ENCODE measurements around the gene PAQR3.
"Not testable (repeated sequence)": the region's sequence is repeated elsewhere in the genome, so short reads cannot be mapped to it uniquely, and the experiment has no call there.

Gene PAQR3

DNA sequence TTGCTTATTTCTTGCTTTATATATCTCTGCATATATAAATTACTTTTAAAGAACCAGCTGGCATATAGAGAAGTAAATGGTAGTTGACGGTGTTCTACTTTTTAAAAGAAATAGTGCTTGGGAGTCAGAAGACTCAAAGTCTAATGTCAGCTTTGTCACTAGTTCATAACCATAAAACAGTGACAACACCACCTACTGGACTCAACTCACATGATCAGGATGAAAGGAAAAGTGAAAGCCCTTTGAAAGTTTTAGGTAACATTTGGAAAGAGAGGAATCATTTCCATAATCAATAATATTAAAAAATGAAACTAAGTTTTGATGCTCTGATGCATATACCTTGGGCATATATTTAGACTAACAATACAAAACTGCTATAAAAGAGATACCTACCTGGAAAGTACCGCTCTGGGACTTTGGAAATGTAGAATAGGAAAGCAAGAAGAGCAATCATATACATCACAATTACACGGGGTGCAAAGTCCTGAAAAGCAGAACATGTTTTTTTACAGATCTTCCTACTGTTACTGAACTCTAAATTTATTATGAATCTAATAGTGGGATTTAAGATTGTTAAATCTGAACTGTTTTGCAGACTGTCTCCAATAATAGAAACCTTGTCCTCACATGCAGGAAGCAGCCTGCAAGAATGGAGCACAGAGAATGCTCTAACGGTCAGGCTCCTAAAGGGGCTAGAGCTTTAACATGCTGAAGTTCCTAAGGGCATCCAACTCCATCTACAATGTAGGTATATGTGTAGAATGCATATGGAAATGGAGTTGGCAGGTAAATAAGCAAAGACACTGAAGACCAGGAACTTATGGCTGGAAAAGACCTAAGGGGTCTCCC, 15.6 kb downstream of the PAQR3 start:
- DNase-seq, result no peak

DNA sequence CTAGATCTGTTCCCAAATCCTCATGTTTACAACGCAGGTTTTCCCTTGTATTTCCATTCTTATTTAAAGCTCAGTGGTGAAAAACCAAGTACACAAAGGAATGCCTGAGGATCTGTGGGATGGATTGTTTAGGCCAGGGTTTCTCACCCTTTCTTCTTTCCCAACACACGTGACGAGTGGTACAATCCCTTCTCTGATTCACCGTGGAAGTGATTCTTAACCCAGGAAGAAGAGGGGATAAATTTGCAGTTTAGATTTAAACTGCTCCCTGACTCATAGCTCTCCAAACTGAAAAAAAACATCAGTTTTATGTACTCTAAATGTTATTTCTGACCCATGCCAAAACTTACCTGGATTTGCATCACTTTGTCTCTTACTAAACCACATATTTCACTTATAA, 17.0 kb downstream of the PAQR3 start:
- DNase-seq, result no peak

GRCh38 chr4:78910612-78911011, 28.6 kb downstream of the PAQR3 start:
- DNase-seq, result no peak

- not testable (repeated sequence) for DNase-seq
Observed at GRCh38 chr4:78908974-78909373, 30.3 kb downstream of the PAQR3 start.

- DNase-seq, result no peak
Observed at GRCh38 chr4:78907638-78908037, 31.6 kb downstream of the PAQR3 start.

GRCh38 chr4:78904143-78904542, 35.1 kb downstream of the PAQR3 start:
- no peak for DNase-seq

DNA sequence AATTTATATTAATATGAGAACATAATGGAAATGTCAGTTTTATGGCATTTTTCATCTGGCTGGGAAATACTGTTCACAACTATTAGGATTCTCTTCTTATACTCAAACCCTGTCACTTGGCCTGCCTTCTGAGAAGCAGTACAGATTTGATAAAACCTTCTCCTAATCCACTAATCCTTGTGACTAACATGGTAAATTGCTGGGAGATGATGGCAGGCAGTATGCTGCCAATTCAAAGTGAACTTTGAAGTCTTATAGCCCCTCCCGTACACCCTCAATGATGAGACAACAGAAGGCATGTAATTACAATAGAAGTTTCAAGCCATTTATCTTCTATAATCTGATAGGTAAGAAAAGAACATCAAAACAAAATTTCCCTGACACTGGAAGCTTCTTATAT, 36.9 kb downstream of the PAQR3 start:
- DNase-seq, result no peak

GRCh38 chr4:78901882-78902281, 37.4 kb downstream of the PAQR3 start:
- DNase-seq, result no peak

- no peak for DNase-seq
Observed at GRCh38 chr4:78899302-78899701, 39.9 kb downstream of the PAQR3 start.

GRCh38 chr4:78889955-78890354, 49.3 kb downstream of the PAQR3 start:
- DNase-seq, result no peak

DNA sequence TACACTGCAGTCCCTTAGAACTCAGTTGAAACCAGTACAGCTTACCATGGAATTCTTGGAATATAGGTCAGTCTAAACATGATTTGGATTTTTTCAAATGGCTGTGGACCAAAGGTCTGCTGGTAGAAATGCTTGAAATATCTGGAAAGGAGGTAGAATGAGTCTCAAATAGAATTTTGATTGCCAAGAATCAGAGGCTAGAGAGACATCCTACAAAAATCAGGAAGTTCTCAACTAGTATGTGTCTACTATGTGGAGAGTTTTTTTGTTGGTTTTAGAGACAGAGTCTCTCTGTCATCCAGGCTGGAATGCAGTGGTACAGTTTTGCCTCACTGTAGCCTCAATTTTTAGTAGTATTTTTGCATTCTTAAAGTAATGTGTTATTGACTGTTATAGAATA, 53.6 kb downstream of the PAQR3 start:
- no peak for DNase-seq

- DNase-seq, result no peak
Observed at GRCh38 chr4:78880874-78881492, 58.3 kb downstream of the PAQR3 start.

- no peak for DNase-seq
Observed at GRCh38 chr4:78878031-78878430, 61.2 kb downstream of the PAQR3 start.

DNA sequence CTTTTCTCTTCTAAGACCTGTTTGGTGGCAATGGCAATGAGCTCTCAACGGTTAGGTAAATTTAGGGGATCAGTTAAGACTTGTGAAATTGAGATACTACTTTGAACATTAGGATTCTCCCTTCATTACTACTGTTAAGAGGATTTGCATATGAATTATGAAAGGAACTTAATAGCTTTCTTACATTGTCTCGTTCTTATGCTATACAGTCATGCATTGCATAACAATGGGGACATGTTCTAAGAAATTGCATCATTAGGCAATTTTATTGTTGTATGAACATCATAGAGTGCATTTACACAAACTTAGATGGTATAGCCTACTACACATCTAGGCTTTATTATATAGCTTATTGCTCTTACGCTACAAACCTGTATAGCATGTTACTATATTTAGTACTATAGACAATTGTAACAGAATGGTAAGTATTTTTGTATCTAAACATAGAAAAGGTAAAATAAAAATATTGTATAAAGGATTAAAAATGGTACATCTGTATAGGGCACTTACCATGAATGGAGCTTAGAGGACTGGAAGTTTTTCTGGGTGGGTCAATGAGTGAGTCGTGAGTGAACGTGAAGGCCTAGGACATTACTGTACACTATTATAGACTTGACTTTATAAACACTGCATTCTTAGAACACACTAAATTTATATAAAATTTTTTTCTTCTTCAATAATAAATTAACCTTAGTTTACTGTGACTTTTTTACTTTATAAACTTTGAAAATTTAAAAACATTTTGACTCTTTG, 62.5 kb downstream of the PAQR3 start:
- no peak for DNase-seq

DNA sequence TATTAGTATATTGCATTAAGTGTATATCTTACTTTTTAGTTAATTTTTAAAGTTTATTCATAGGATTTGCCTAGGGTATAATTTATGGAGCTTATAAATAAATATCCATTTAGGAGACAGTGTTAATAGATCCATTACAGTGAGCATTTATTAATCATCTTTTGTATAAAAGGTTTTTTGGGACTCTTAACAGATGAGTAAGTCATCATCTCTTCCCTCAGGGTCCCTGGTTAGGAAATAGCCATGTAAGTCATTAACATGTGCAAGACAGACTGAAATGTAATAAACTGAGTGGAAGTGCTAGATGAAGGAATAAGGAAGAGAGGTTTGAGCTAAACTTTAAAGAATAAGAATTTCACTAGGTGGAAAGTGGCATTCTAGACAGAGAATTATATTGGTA, 69.2 kb downstream of the PAQR3 start:
- no peak for DNase-seq

GRCh38 chr4:78868712-78869111, 70.5 kb downstream of the PAQR3 start:
- not testable (repeated sequence) for DNase-seq

GRCh38 chr4:78865451-78865850, 73.8 kb downstream of the PAQR3 start:
- DNase-seq, result no peak

DNA sequence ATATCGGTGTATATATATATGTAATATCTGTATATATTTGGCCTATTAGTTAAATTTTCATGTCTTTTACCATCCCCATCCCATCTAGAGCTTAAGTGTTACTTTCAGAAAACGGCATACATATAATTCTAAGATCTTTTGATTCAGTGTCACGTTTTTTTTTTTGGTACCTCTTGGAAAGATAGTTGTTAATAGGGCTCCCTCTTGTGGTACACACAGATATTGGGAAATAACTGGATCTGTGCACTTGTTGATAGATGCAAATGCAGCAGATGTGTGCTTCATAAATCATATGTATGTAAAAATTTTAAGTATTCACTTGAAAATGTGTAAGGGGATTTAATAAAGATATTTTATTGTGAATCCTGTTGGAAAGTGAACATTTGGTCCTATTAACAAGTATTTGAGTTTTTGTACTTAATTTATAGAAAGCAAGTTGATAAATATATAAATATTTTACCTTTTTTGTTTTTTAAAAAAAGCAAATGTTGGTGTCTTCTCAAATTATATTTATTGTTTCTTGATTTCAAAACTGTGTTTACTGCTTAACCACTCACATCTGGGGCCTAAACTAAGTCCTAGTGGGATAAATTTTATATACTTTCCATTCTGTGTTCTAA, 74.7 kb downstream of the PAQR3 start:
- DNase-seq, result no peak

DNA sequence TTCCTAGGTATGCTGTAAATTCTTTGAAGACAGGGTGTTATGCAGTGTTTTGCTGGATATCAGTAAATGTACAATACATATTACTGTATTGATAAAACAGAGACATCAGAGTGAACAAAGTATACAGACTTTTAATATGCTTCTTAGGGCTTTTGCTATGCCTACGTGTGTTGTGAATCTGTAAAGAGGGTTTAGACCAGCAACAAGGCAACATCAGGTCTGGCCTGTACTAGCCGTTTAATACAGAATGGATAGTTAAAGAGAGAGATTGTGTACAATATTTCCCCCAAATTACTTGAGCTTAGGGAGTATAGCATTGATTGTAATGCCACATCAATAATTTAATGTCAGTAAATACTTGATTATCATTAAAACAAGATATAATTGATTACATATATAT, 75.2 kb downstream of the PAQR3 start:
- DNase-seq, result no peak

- no peak for DNase-seq
Observed at GRCh38 chr4:78863254-78863869, 75.9 kb downstream of the PAQR3 start.

GRCh38 chr4:78862314-78862737, 76.9 kb downstream of the PAQR3 start:
- DNase-seq, result no peak

Data from NK-92 treated with Interleukin-12 subunit alpha and Interleukin-12 subunit beta, amount 100 ng/mL, for 24 hours (cell line).